GM18508 (cell line): ENCODE measurements around the gene SEMA3E.
"Not testable (repeated sequence)": the region's sequence is repeated elsewhere in the genome, so short reads cannot be mapped to it uniquely, and the experiment has no call there.

Source experiments
- ATAC-seq: cut with Tn5 transposase; IDR thresholded peaks from one replicate; pipeline ENCODE4 v1.9.1; 2021; ENCODE audit warnings: moderate number of reproducible peaks; ENCODE audit not compliant: insufficient read depth, unreplicated experiment

SEMA3E gene

DNA sequence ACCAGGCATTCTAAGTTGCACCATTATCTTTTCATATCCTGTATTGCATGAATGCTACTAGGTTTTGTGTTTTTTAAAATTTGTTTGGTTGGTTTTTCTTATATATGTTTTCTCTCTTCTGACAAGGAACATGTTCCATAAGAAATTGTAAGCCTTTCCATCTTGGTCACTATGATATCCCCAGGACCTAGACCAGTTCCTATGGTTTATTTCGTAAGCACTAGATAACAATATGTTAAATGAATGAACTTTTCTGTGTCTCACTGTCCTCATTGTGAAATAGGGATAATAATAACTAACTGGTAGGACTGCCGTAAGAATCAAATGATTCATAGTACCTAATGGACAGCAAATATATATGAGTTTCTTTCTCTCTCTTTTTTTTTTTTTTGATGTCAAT, 146.3 kb downstream of the SEMA3E start:
- ATAC-seq: no peak

GRCh38 chr7:83494683-83495082, 154.3 kb downstream of the SEMA3E start:
- no peak for ATAC-seq

GRCh38 chr7:83492802-83493201, 156.1 kb downstream of the SEMA3E start:
- no peak for ATAC-seq

DNA sequence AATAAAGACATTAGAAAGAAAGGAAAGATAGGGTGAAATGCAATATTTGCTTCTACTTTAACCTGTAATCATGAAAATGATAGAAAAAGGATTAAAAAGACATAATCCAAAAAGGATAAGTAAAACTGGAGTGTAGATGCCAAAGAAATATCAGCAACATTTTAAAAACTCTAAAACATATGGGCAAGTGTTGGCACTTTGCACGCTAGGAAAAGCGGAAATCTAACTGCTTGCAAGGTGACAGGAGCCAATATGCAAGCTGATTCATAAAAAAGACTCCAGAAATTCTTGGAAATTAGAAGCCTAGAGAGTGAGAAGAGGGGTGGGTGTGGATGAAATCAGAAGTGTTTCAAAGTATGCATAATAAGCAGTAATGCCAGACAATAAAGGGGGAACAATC, 161.1 kb downstream of the SEMA3E start:
- ATAC-seq: no peak

GRCh38 chr7:83486957-83487356, 162.0 kb downstream of the SEMA3E start:
- ATAC-seq: no peak

- ATAC-seq: no peak
Observed at GRCh38 chr7:83486536-83486935, 162.4 kb downstream of the SEMA3E start.

DNA sequence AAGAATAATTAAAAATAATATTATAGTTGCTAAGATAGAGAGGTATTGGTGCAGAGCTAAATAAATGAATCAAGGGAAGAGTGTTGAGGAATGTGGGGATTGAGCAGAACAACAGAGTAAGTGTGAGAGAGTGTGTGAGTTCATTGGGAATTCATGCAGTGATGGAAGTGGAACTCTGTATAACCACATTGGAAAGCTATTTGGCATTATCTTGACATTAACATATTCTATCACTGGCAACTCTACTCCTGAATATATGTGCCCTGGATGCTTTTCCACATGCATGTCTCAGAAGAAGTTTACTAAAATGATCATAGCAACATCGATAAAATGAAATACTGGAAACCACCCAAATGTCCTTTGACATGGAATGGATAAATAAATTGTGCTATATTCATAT, 164.1 kb downstream of the SEMA3E start:
- no peak for ATAC-seq

DNA sequence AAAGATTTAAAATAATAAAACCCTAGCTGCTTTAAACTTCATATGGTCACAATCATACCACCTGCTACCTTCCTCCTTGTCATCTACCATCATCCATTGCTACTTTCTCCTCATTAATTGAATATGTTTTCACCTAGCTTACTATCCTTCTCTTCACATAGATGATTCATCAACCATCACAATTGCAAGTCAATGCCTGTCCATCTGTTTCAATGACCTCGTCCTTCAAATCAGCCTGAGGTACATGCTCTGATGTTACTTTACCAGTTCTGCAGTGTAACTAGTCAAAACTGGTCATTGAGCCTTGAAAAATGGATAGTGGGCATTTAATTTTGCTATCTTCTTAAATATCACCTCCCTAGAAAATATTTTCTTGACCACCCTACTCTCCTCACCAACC, 164.7 kb downstream of the SEMA3E start:
- no peak for ATAC-seq

DNA sequence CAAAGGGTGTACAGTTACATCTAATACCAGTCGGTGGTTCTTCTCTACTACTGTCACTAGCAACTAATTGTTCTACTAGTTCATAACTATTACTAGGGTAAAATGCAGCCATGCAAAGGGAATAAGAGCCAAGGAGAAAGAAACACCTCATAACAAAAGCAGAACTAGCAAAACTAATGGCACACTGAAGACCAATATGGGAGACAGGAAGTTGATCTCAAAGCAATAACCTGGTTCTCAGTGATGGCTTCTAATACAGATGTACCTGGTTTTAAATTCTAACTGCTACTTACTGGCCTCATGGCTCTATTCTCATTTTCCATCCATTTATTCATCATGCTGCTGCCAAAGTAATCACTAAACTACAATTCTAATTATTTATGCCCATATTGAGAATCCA, 170.3 kb downstream of the SEMA3E start:
- ATAC-seq: no peak

GRCh38 chr7:83476511-83477050, 172.4 kb downstream of the SEMA3E start:
- ATAC-seq: no peak

GRCh38 chr7:83475420-83475819, 173.5 kb downstream of the SEMA3E start:
- ATAC-seq: no peak

GRCh38 chr7:83472376-83472775, 176.6 kb downstream of the SEMA3E start:
- no peak for ATAC-seq

- no peak for ATAC-seq
Observed at GRCh38 chr7:83469491-83469890, 179.4 kb downstream of the SEMA3E start.

DNA sequence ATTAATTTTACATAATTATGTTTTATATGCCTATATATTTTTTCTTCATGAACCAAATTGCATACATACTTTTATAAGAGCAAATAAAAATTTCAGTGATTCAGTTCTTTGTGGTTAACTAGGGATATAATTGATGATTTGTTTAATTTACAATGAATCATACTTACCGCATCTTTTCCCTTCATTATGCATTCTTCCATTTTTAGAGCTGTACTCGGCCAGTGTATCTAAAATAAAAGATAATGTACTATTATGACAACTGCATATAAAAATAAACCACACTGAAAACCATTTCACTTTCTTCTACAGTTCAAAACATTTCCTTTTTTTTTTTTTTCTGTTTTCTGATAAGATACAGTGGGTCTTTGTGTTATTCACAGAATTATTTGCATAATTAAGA, 179.9 kb downstream of the SEMA3E start:
- no peak for ATAC-seq

DNA sequence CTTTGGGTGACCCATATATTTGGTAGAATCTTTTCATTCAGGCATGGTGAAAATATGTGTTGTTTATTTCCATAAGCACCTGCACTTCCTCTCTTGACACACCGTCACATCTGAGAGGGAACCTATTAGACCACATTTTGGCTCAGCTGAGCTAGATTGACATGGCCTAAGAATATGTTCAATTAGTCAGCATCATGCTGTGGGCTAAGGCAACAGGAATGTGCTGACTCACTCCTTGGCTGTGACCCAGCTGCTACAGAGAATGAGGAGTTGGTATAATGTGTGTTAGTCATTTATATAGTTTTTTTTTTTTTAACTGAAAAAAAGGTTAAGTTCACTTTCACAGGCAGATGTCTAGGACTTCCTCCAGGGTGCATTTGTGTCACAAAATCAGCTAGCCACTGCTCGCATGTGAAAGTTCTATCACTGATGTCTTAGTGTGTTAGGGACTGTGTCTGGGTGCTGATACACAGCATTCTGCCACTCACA, 180.6 kb downstream of the SEMA3E start:
- peak; percentile 88 for ATAC-seq

DNA sequence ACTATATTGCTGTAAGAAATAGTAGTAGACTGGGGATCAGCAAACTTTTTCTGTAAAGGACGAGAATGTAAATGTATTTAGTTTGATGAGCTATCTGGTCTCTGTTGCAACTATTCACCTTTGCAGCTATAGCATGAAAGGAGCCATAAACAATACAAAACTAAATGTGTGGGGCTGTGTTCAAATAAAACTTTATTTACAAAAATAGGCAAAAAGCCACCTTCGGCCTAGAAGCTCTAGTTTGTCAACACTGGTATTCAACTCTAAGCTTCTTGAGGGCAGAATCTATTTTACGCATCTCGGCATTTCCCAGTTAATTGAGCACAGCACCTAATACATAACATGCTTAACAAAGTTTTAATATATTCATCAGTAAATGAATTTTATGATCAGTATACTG, 181.4 kb downstream of the SEMA3E start:
- ATAC-seq: no peak

GRCh38 chr7:83466956-83467355, 182.0 kb downstream of the SEMA3E start:
- no peak for ATAC-seq

DNA sequence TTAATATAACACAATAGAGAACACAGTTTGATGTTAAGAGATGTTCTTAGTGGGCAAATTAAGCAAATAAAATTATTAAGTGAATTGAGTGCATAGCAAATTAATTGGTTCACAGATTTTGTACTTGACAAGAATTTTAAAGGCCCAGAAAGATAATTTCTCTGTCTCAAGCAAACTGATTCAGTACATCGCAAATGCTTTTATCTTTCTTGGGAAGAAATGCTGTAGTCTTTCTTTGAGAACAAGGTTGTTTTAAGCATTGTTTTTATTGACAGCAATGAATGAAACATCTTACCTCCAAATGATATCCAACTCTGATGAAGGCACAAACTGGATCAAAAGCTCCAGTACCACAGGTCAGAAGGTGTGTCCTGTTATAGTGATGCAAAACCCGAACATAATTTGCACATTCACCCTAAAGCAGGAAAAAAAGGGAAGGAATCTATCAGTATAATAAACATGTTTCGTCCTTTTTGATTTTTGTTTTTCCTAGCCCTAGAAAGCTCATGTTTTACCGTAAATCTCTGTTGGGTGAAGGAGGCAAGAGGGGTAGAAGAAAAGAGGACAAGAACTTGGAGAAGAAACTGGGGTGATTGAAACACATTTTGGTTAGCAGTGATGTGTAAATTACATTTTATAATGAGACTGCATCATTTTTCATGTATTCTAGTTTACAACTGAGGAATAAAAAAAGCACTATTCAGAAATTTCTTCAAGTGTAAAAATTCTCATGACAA, 182.6 kb downstream of the SEMA3E start:
- no peak for ATAC-seq

DNA sequence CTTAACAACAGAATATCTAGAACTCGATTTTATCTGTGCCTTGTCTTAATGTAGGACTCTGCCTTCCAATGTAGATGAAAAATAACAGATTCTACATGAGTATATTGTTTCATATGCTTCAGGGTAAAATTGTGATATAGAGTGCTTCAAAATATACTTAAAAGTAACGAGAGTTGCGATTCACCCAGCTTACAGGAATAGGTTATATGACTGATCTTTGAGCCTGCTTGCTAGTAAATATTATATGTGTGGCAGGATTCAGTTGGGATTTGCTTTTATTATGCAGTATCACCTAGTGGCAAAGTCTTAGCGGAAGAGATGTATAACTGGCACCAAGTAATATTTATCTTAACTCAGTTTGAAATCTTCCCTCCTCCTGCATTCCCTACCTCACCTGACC, 183.3 kb downstream of the SEMA3E start:
- ATAC-seq: no peak

DNA sequence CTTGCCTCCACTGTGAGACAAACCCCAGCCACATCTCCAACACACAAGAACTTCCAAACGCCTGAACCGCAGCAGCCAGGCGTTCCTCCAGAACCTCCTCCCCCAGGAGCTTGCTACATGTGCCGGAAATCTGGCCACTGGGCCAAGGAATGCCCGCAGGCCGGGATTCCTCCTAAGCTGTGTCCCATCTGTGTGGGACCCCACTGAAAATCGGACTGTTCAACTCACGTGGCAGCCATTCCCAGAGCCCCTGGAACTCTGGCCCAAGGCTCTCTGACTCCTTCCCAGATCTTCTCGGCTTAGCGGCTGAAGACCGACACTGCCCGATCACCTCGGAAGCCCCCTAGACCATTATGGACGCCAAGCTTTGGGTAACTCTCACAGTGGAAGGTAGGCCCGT, 187.1 kb downstream of the SEMA3E start:
- not testable (repeated sequence) for ATAC-seq

- ATAC-seq: not testable (repeated sequence)
Observed at GRCh38 chr7:83459930-83460653, 188.8 kb downstream of the SEMA3E start.
